IPS DF 4.7 (cell line): ENCODE measurements around the gene OR2AJ1.

ENCODE experiments used
- DNase-seq: peaks from one replicate; pipeline ENCODE4 v3.0.0-alpha.2; 2013; ENCODE audit warnings: low spot score; ENCODE audit errors: extremely low read depth

Gene OR2AJ1

DNA sequence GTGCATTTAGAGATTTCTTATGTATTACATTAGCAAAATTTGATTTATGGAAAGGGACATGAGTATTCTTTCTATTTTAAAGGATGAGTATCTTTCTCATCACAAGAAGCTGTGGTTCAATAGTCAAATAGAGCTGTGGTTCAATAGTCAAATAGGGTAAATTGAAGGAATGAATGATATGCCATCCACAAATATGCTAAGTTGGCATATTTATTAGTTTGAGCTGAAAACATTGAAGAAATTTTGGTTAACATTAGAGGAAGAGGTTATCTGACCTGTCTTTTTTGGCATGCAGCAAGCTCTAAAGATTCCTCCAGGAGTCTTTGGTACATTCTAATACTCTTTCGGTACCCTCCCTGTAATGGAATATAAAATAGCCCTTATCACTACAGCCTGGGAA, 28.7 kb downstream of the OR2AJ1 start:
- no peak for DNase-seq

- no peak for DNase-seq
Observed at GRCh38 chr1:247961791-247962190, 37.1 kb downstream of the OR2AJ1 start.

DNA sequence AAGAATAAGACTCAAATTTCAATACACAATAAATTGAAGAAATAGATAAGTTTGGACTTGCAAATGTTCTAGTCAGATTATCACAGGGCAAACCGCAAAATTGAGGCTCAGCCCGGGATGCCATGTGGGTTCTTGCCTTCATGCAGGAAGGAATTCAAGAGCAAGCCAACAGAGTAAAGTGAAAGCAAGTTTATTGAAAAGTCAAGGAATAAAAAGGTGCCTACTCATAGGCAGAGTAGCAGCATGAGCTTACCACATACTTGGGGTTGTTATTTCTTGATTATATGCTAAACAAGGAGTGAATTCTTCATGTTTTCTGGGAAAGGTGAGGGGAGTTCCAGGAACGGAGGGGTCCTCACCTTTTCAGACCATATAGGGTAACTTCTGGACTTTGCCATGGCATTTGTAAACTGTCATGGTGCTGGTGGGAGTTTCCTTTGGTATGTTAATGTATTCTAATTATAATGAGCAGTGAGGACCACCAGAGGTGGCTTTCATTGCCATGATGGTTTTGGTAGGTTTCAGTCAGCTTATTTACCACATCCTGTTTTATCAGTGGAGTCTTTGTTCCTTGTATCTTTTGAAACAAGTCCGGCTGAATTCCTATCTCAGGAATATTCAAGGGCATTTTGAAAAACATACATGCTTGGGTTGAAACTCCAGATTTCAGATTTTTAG, 38.4 kb downstream of the OR2AJ1 start:
- DNase-seq = no peak

GRCh38 chr1:247964933-247965332, 40.2 kb downstream of the OR2AJ1 start, which contains the start of gene OR2AK2:
TSS of gene OR2AK2 (plus strand) at chr1:247965233. CDS start at chr1:247965377, 144 bp downstream.
- DNase-seq = no peak

GRCh38 chr1:247966532-247967204, 42.0 kb downstream of the OR2AJ1 start:
- no peak for DNase-seq
